Lower leg skin (tissue), 3 donors: Measurements from ENCODE around the gene PIM3.

Experiments used
- POLR2A ChIP-seq, 2 donors: fragments of 450-650 bp; IDR thresholded peaks; one replicate each; pipeline ENCODE4 v1.6.1; 2016 to 2017; ENCODE audit warnings: antibody characterized with exemption in 2 of 2, mild to moderate bottlenecking in 1 of 2, moderate library complexity in 1 of 2
- TF ChIP-seq, protein P1 (sequence below), 3 donors: fragments of 450-650 bp; IDR thresholded peaks; one replicate each; pipeline ENCODE4 v1.5.1; 2016; ENCODE audit warnings: antibody characterized with exemption in 3 of 3, mild to moderate bottlenecking in 3 of 3, moderate library complexity in 2 of 3

DNA sequence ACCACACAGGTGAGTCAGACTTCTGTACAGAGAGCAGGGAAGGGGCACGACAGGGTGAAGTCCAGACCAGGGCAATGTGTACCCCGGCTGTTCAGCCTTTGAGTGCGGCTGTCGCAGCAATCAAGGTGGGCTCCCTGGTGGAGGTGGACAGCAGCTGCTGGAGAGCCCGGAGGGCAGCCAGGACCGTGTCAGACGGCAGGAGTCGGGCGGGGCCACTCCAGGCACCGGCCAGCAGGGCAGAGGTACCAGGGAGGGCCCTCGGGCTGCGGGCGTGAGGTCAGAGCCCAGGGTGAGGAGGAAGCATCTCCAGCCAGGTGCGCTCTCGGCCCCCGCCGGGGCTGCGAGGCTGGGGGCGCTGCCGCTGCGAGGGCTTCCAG is 802 bp upstream of the PIM3 start:
- TF ChIP-seq, protein P1, sequence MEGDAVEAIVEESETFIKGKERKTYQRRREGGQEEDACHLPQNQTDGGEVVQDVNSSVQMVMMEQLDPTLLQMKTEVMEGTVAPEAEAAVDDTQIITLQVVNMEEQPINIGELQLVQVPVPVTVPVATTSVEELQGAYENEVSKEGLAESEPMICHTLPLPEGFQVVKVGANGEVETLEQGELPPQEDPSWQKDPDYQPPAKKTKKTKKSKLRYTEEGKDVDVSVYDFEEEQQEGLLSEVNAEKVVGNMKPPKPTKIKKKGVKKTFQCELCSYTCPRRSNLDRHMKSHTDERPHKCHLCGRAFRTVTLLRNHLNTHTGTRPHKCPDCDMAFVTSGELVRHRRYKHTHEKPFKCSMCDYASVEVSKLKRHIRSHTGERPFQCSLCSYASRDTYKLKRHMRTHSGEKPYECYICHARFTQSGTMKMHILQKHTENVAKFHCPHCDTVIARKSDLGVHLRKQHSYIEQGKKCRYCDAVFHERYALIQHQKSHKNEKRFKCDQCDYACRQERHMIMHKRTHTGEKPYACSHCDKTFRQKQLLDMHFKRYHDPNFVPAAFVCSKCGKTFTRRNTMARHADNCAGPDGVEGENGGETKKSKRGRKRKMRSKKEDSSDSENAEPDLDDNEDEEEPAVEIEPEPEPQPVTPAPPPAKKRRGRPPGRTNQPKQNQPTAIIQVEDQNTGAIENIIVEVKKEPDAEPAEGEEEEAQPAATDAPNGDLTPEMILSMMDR (IDR thresholded peaks at IDR 0.05), result no peak
- no peak for TF ChIP-seq POLR2A (IDR thresholded peaks at IDR 0.05)
